Colonic mucosa (tissue), 4 donors: ENCODE data around the gene PSD4. TPM values are rescaled to one million over a fixed set of nuclear protein-coding genes. Genes with fewer than 3 reads are reported as not detected.
A peak's percentile ranks its signal among the peaks of the same experiment; 100 is the strongest.

Experiments used
- DNase-seq: peaks from one replicate; pipeline ENCODE4 v3.0.0-alpha.2; 2020
- H3K27ac ChIP-seq: fragments of 200-600 bp; one replicate; pipeline ENCODE4 v1.8.0; 2021
- H3K27me3 ChIP-seq: fragments of 200-600 bp; one replicate; pipeline ENCODE4 v1.8.0; 2021
- H3K36me3 ChIP-seq: fragments of 200-600 bp; one replicate; pipeline ENCODE4 v1.8.0; 2021
- H3K4me1 ChIP-seq: fragments of 200-600 bp; one replicate; pipeline ENCODE4 v1.8.0; 2021; ENCODE audit warnings: mild to moderate bottlenecking
- H3K4me3 ChIP-seq: fragments of 200-600 bp; one replicate; pipeline ENCODE4 v1.8.0; 2021
- H3K9ac ChIP-seq, 2 donors: one replicate each; pipeline ENCODE4 v1.7.0; 2013; ENCODE audit warnings: control low read depth in 2 of 2, low read depth in 2 of 2, low read length in 2 of 2
- H3K9me3 ChIP-seq: fragments of 200-600 bp; one replicate; pipeline ENCODE4 v1.8.0; 2021
- intact Hi-C: fragments of 100-400 bp; cut with DNase I; formaldehyde crosslinking; loops from one replicate; pipeline ENCODE4 v1.14.1; 2022
- total RNA-seq, 2 donors: library from RNA; stranded (reverse); fragmentation: NEBNext Ultra II Directional in 1 of 2; extraction: Animal tissue kit (Norgen Biotek cat#: 25700) in 1 of 2; gene quantifications; one replicate each; pipeline ENCODE4 v1.2.1, GENCODE V29; 2021
- TF ChIP-seq, protein P1 (sequence below): fragments of 200-600 bp; IDR thresholded peaks from one replicate; pipeline ENCODE4 v1.8.0; 2022; ENCODE audit warnings: antibody characterized with exemption, mild to moderate bottlenecking
- donor health status: healthy.
- donor health status: DM: no; HTN: no; CAD: no.
- donor health status: DM: no; HTN: no; CAD: no.

The PSD4 gene
- total RNA-seq: 10 to 100 TPM; 36.5 to 50.6 TPM

DNA sequence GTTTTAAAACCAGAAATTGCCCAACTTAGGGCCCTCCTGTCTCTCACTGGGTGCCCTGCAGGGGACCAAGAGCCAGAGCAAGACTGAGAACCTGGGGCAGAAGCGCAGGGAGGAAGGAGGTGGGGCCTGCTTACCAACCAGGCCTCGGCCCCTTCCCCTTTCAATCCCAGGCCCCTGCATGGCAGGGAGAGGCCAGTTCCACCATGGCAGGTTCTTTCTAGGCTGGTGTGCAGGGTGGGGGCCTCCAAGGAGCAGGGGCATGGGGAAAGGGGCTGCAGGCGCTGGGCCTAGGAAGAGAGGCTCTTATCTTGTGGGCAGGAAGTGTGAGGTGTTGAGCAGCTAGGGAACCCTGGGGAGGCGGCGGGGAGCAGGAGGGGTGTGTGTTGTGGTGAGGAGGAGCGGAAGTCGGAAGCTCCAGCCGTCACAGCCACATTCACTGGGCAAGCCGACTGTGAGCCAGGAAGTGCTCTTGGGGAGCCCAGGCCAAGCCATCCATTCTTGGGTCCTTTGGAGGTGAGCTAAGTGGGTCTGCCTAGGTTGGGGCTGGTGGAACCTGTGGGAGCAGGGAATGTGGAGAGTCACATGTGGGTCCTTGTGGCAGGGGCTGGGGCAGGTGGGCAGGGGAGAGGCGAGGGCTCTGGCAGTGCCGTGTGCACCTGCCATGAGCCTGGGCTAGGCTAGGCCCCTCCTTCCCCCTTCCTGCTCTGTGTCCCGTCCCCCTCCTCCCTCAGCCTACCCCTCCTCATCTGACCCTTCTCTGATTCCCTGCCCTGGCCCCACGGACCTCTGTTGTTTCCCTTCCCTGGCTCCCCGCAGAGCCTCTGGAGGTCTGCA lies at the start of gene PSD4:
PSD4 (plus strand) TSS at position 430 of the 834 bp plus-strand sequence. CDS start 8,486 bp downstream, outside the sequence.
- Histone ChIP-seq H3K27me3 (no peaks in the 10 kb centered on the region), H3K27ac (peak within 1 kb of the TSS; percentile 47), H3K4me3 (peak within 1 kb of the TSS; percentile 27), H3K36me3 (no peaks in the 10 kb centered on the region), H3K4me1 (no peaks in the 10 kb centered on the region), H3K9ac (peak within 1 kb of the TSS; percentile 50 to 59), H3K9me3 (no peaks in the 10 kb centered on the region)
- intact Hi-C loops: no loop called here
- TF ChIP-seq, protein P1, sequence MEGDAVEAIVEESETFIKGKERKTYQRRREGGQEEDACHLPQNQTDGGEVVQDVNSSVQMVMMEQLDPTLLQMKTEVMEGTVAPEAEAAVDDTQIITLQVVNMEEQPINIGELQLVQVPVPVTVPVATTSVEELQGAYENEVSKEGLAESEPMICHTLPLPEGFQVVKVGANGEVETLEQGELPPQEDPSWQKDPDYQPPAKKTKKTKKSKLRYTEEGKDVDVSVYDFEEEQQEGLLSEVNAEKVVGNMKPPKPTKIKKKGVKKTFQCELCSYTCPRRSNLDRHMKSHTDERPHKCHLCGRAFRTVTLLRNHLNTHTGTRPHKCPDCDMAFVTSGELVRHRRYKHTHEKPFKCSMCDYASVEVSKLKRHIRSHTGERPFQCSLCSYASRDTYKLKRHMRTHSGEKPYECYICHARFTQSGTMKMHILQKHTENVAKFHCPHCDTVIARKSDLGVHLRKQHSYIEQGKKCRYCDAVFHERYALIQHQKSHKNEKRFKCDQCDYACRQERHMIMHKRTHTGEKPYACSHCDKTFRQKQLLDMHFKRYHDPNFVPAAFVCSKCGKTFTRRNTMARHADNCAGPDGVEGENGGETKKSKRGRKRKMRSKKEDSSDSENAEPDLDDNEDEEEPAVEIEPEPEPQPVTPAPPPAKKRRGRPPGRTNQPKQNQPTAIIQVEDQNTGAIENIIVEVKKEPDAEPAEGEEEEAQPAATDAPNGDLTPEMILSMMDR: no peak
- DNase-seq: peak; percentile 56

DNA sequence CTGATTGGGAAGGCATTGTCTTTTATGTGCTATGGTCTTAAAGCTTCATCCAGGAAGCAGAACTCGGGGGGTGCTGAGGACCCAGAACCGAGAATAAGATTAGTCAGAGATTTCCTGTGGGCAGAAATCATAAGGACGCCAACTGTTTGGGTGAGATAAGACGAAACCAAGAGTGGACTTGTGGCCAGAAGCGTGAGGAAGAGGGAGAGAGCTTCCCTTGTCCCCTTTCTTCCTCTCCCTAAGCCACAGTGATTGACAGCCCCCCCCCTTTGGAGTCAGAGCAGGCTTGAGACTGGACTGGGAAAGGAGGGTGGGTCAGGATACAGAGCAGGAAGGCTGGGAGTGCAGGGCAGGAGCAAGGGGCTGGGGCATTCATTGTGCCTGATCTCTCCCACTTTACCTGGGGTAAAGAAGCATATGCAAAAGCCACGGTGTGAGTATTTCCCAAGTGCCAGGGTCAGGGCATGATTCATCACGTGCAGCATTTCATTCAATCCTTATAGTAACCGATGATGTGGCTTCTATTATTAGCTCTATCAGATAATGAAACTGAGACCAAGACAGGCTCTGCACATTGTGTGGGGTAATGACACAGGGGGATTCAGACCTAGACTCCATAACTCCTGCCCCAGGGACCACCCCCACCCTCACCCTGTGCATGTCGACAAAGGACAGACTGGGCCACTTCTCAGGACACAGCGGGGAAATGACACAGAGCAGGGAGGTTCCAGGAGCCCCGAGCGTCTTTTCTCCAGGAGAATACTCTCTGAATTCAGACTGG lies 49.4 kb upstream of the PSD4 start:
- DNase-seq: no peak
- TF ChIP-seq, protein P1: no peak
- no peak overlapping the region for H3K4me3 ChIP-seq
- intact Hi-C loops: no loop called here
- H3K27ac ChIP-seq: no peak overlapping the region
- no peaks in the 10 kb centered on the region for H3K27me3 ChIP-seq
- H3K9ac ChIP-seq: no peak overlapping the region
- H3K4me1 ChIP-seq: no peaks in the 10 kb centered on the region
- H3K9me3 ChIP-seq: no peaks in the 10 kb centered on the region
- no peaks in the 10 kb centered on the region for H3K36me3 ChIP-seq

DNA sequence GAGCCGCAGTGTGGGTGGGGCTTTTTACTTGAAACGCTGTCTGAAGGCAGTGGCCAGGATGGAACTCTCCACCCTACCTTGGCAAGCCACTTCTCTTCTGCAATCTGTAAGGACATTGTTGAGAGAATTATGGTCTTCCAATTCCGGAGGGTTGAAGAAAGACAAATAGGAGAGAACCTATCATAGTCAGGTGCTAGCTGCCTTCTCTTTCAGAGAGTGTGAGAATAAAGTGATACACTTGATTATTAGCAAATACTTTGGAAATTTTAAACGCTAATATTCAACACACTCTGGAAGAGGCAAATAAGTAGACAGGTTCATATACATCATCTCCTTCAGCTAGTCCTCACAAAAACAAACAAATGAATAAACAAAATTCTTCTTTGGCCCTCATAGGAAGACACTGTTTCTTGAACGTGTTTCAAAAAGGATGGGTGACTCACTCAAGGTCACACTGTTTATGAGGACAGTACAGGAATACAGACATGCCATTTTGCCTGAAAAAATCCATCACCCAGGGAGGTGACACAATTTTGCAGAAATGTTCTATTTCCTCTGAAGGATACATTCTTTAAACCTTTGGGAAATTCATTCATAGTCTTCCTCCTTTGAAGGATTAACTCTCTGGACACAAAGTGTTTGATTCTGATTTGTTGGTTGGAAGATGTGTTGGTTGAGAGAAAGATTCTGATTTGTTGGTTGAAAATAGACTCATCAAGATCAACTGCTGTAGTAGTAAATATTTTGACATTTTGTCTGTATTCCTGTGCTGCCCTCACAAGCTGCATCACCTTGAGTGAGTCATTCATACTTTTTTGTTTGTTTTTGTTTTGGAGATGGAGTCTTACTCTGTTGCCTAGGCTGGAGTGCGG lies 48.6 kb upstream of the PSD4 start:
- intact Hi-C loops: no loop called here
- TF ChIP-seq, protein P1: no peak
- H3K4me3 ChIP-seq: no peak overlapping the region
- H3K36me3 ChIP-seq: no peaks in the 10 kb centered on the region
- no peak overlapping the region for H3K27ac ChIP-seq
- no peaks in the 10 kb centered on the region for H3K9me3 ChIP-seq
- no peaks in the 10 kb centered on the region for H3K27me3 ChIP-seq
- no peak overlapping the region for H3K9ac ChIP-seq
- H3K4me1 ChIP-seq: no peaks in the 10 kb centered on the region
- DNase-seq: no peak

DNA sequence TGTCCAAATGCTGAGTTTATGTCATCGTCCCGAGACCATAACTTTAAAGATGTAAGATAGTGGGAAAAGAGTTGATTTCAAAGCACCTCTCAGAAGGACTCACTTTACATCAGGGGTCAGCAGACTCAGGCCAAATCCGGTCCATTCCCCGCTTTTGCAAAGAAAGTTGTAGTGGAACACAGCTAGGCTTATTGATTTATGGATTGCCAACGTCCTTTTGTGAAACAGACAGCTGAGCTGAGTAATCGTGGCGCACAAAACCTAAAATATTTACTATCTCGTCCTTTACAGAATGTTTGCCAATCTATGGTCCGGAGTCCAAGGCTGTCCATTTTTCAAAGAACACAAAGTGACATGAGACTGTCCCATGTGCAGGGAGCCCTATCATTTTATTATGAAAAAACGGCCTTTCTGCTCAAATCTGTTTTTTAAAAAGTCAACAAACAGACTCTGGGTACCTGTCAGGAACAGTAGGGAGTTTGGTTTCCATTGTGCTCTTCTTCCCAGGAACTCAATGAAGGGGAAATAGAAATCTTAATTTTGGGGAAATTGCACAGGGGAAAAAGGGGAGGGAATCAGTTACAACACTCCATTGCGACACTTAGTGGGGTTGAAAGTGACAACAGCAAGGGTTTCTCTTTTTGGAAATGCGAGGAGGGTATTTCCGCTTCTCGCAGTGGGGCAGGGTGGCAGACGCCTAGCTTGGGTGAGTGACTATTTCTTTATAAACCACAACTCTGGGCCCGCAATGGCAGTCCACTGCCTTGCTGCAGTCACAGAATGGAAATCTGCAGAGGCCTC lies 46.7 kb upstream of the PSD4 start, which contains the start of gene IL1RN:
IL1RN (plus strand) TSS at position 754 of the 801 bp plus-strand sequence; CDS start at position 781, 27 bp downstream.
- Histone ChIP-seq H3K27ac (no peak within 1 kb of the TSS), H3K36me3 (no peaks in the 10 kb centered on the region), H3K9ac (no peak within 1 kb of the TSS), H3K27me3 (no peaks in the 10 kb centered on the region), H3K4me1 (no peaks in the 10 kb centered on the region), H3K9me3 (no peaks in the 10 kb centered on the region), H3K4me3 (no peak within 1 kb of the TSS)
- intact Hi-C loops: no loop called here
- no peak for DNase-seq
- TF ChIP-seq, protein P1: no peak
